HepG2 (cell line): Measurements from ENCODE around the gene CCDC69. TPM values are rescaled to one million over a fixed set of nuclear protein-coding genes. Genes with fewer than 3 reads are reported as not detected.

Source experiments
- ATF1 ChIP-seq: IDR thresholded peaks from 2 replicates; pipeline ENCODE4 v1.6.1; 2016; ENCODE audit warnings: mild to moderate bottlenecking, control low read depth
- CC2D1A ChIP-seq: sonication (generic); formaldehyde crosslinking; IDR thresholded peaks from 2 replicates; pipeline ENCODE4 v1.8.1; 2023; ENCODE audit warnings: mild to moderate bottlenecking, missing genetic modification reagents
- ELF4 ChIP-seq: sonication (generic); formaldehyde crosslinking; IDR thresholded peaks from 2 replicates; pipeline ENCODE4 v1.5.0; 2020; ENCODE audit warnings: missing genetic modification reagents, mild to moderate bottlenecking, moderate library complexity, borderline replicate concordance
- HNF4A ChIP-seq: sonication (generic); formaldehyde crosslinking; IDR thresholded peaks from 2 replicates; pipeline ENCODE4 v1.4.0; 2020; ENCODE audit warnings: missing genetic modification reagents
- HNRNPLL ChIP-seq: fragments of 200-400 bp; formaldehyde crosslinking; IDR thresholded peaks from 2 replicates; pipeline ENCODE4 v1.6.1; 2017; ENCODE audit warnings: mild to moderate bottlenecking, low read depth, low read length; ENCODE audit not compliant: poor library complexity, severe bottlenecking
- KDM3A ChIP-seq: IDR thresholded peaks from 2 replicates; pipeline ENCODE4 v1.6.1; 2018; ENCODE audit warnings: low read depth, missing compliant biosample characterization
- PAWR ChIP-seq: sonication (generic); formaldehyde crosslinking; IDR thresholded peaks from 2 replicates; pipeline ENCODE4 v1.4.0; 2020; ENCODE audit warnings: missing genetic modification reagents, mild to moderate bottlenecking, borderline replicate concordance
- POLR2A ChIP-seq, 2 experiments: IDR thresholded peaks; 2 replicates each; pipeline ENCODE4 v1.6.1; 2011; ENCODE audit warnings: low read depth in 2 of 2, low read length in 2 of 2, mild to moderate bottlenecking in 1 of 2, moderate library complexity in 1 of 2; ENCODE audit not compliant: insufficient read depth in 1 of 2
- POLR2G ChIP-seq: fragments of 200-400 bp; formaldehyde crosslinking; IDR thresholded peaks from 2 replicates; pipeline ENCODE4 v1.6.1; 2018; ENCODE audit warnings: mild to moderate bottlenecking, low read depth, low read length, moderate library complexity
- PPARG ChIP-seq: conservative IDR thresholded peaks from 2 replicates; pipeline ENCODE4 v1.6.1; 2016; ENCODE audit warnings: missing biosample characterization, missing genetic modification reagents
- RARA ChIP-seq: IDR thresholded peaks from 2 replicates; pipeline ENCODE4 v1.6.1; 2016; ENCODE audit warnings: missing genetic modification reagents, missing compliant biosample characterization
- RORA ChIP-seq: sonication (generic); formaldehyde crosslinking; IDR thresholded peaks from 2 replicates; pipeline ENCODE4 v1.5.0; 2020; ENCODE audit warnings: mild to moderate bottlenecking, missing genetic modification reagents, moderate library complexity
- TBL1XR1 ChIP-seq: fragments of 150-350 bp; IDR thresholded peaks from 2 replicates; pipeline ENCODE4 v1.6.1; 2014; ENCODE audit warnings: borderline replicate concordance, low read length; ENCODE audit not compliant: partially characterized antibody
- TBP ChIP-seq: sonication (generic); formaldehyde crosslinking; IDR thresholded peaks from 2 replicates; pipeline ENCODE4 v1.5.0; 2020; ENCODE audit warnings: missing genetic modification reagents
- TBX2 ChIP-seq: sonication (generic); formaldehyde crosslinking; IDR thresholded peaks from 2 replicates; pipeline ENCODE4 v1.5.0; 2020; ENCODE audit warnings: missing genetic modification reagents, mild to moderate bottlenecking, borderline replicate concordance
- ZNF280D ChIP-seq: sonication (generic); formaldehyde crosslinking; IDR thresholded peaks from 2 replicates; pipeline ENCODE4 v1.5.1; 2020; ENCODE audit warnings: mild to moderate bottlenecking, missing genetic modification reagents
- ZNF44 ChIP-seq: sonication (generic); formaldehyde crosslinking; IDR thresholded peaks from 2 replicates; pipeline ENCODE4 v1.5.1; 2020; ENCODE audit warnings: mild to moderate bottlenecking, missing genetic modification reagents
- ZNF766 ChIP-seq: sonication (generic); formaldehyde crosslinking; IDR thresholded peaks from 2 replicates; pipeline ENCODE4 v1.5.0; 2020; ENCODE audit warnings: missing genetic modification reagents, borderline replicate concordance
- polyA plus RNA-seq, 8 experiments: library from polyadenylated mRNA; depleted of rRNA in 3 of 8; stranded (reverse) in 7 of 8; unstranded in 1 of 8; fragments of >200 nt; fragmentation: Illumina TruSeq in 4 of 8; extraction: Trizol in 4 of 8; gene quantifications; 2 replicates each; pipeline versions ENCODE4 v1.2.1 to v1.2.3, GENCODE V29; 2011 to 2016; ENCODE audit warnings: low read depth in 4 of 8, missing spikeins in 1 of 8, mixed read lengths in 1 of 8; ENCODE audit not compliant: insufficient read depth in 1 of 8
- total RNA-seq, 5 experiments: library from RNA; depleted of rRNA; stranded (reverse); fragments of >200 nt; fragmentation: Illumina TruSeq; extraction: Trizol; gene quantifications; 2 replicates each; pipeline ENCODE4 v1.2.3, GENCODE V29; 2016; ENCODE audit warnings: low read depth in 1 of 5
- TF ChIP-seq, protein P1 (sequence below): sonication (generic); formaldehyde crosslinking; conservative IDR thresholded peaks from 2 replicates; pipeline ENCODE4 v1.4.0; 2020; ENCODE audit warnings: mild to moderate bottlenecking, missing genetic modification reagents, moderate library complexity
- TF ChIP-seq, protein P2 (sequence below): sonication (generic); formaldehyde crosslinking; IDR thresholded peaks from 2 replicates; pipeline ENCODE4 v1.4.0; 2020; ENCODE audit warnings: missing genetic modification reagents, borderline replicate concordance

Gene CCDC69
- total and polyA plus RNA-seq, 2 of the 13 experiments (the other 11 are each of a cell fraction or from before 2014, with no cell fraction given): 12.2 to 45.2 TPM

DNA sequence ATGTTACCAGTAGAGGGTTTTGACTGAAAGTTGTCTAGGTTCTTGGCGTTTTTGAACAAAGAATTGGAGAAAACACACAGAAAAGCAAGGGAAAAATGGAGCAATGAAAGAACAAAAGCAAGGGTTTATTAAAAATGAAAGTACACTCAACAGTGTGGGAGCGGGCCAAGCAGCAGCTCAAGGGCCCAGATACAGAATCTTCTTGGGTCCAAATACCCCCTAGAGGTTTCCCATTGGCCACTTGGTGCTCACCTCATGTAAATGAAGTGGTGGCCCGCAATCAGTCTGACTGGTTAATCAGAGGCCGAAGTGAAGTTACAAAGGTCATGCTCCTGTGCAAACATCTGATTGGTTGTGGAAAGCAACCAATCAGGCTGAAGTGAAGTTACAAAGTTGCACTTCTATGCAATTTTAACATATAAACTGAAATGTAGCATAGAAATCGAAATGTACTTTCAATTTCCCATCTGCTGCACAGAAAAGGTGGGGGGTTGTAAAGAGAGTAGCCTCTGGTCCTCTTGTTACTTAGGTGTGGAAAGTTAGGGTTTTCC is 27.2 kb upstream of the CCDC69 start (continued):
- TF ChIP-seq ATF1 (CRISPR knock-in tag): 0 out of 2 replicates have a peak, but pooled peaks have one; percentile 46
- peak; percentile 56; the same call in 1 of the 2 replicates for TF ChIP-seq TBX2 (CRISPR knock-in tag)
- no peak for TF ChIP-seq TBL1XR1
- peak; percentile 71 to 74 for TF ChIP-seq POLR2A (IDR thresholded peaks at IDR 0.05; ENCODE audit: insufficient read depth in 1 of 2, low read depth in 2 of 2, low read length in 2 of 2)
- TF ChIP-seq HNF4A (CRISPR knock-in tag): peak; percentile 47
- 0 out of 2 replicates have a peak, but pooled peaks have one; percentile 16 for TF ChIP-seq ZNF280D
- TF ChIP-seq RARA (CRISPR knock-in tag): no peak
- TF ChIP-seq ZNF44: no peak
- TF ChIP-seq ZNF766 (CRISPR knock-in tag): no peak
- TF ChIP-seq, protein P1, sequence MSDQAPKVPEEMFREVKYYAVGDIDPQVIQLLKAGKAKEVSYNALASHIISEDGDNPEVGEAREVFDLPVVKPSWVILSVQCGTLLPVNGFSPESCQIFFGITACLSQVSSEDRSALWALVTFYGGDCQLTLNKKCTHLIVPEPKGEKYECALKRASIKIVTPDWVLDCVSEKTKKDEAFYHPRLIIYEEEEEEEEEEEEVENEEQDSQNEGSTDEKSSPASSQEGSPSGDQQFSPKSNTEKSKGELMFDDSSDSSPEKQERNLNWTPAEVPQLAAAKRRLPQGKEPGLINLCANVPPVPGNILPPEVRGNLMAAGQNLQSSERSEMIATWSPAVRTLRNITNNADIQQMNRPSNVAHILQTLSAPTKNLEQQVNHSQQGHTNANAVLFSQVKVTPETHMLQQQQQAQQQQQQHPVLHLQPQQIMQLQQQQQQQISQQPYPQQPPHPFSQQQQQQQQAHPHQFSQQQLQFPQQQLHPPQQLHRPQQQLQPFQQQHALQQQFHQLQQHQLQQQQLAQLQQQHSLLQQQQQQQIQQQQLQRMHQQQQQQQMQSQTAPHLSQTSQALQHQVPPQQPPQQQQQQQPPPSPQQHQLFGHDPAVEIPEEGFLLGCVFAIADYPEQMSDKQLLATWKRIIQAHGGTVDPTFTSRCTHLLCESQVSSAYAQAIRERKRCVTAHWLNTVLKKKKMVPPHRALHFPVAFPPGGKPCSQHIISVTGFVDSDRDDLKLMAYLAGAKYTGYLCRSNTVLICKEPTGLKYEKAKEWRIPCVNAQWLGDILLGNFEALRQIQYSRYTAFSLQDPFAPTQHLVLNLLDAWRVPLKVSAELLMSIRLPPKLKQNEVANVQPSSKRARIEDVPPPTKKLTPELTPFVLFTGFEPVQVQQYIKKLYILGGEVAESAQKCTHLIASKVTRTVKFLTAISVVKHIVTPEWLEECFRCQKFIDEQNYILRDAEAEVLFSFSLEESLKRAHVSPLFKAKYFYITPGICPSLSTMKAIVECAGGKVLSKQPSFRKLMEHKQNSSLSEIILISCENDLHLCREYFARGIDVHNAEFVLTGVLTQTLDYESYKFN (CRISPR knock-in tag): 0 out of 2 replicates have a peak, but pooled peaks have one; percentile 47
- TF ChIP-seq KDM3A (CRISPR knock-in tag): 0 out of 2 replicates have a peak, but pooled peaks have one; percentile 9
- no peak for TF ChIP-seq PPARG (CRISPR knock-in tag)
- TF ChIP-seq CC2D1A (CRISPR knock-in tag): no peak
- TF ChIP-seq PAWR (CRISPR knock-in tag): no peak
- peak; percentile 8; the same call in 1 of the 2 replicates for TF ChIP-seq ELF4
- TF ChIP-seq TBP: no peak
- TF ChIP-seq POLR2G: peak; percentile 85
- TF ChIP-seq HNRNPLL: no peak
- TF ChIP-seq, protein P2, sequence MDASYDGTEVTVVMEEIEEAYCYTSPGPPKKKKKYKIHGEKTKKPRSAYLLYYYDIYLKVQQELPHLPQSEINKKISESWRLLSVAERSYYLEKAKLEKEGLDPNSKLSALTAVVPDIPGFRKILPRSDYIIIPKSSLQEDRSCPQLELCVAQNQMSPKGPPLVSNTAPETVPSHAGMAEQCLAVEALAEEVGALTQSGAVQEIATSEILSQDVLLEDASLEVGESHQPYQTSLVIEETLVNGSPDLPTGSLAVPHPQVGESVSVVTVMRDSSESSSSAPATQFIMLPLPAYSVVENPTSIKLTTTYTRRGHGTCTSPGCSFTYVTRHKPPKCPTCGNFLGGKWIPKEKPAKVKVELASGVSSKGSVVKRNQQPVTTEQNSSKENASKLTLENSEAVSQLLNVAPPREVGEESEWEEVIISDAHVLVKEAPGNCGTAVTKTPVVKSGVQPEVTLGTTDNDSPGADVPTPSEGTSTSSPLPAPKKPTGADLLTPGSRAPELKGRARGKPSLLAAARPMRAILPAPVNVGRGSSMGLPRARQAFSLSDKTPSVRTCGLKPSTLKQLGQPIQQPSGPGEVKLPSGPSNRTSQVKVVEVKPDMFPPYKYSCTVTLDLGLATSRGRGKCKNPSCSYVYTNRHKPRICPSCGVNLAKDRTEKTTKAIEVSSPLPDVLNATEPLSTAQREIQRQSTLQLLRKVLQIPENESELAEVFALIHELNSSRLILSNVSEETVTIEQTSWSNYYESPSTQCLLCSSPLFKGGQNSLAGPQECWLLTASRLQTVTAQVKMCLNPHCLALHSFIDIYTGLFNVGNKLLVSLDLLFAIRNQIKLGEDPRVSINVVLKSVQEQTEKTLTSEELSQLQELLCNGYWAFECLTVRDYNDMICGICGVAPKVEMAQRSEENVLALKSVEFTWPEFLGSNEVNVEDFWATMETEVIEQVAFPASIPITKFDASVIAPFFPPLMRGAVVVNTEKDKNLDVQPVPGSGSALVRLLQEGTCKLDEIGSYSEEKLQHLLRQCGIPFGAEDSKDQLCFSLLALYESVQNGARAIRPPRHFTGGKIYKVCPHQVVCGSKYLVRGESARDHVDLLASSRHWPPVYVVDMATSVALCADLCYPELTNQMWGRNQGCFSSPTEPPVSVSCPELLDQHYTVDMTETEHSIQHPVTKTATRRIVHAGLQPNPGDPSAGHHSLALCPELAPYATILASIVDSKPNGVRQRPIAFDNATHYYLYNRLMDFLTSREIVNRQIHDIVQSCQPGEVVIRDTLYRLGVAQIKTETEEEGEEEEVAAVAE (CRISPR knock-in tag): peak; percentile 77; the same call in 1 of the 2 replicates
- TF ChIP-seq RORA: 0 out of 2 replicates have a peak, but pooled peaks have one; percentile 24
